ENCODE results near the gene SLC8A1. TPM values are rescaled to one million over a fixed set of nuclear protein-coding genes. Genes with fewer than 3 reads are reported as not detected.

SLC8A1 gene
- total RNA-seq, 2 experiments from 2014 or later: 1.9 to 2.3 TPM

DNA sequence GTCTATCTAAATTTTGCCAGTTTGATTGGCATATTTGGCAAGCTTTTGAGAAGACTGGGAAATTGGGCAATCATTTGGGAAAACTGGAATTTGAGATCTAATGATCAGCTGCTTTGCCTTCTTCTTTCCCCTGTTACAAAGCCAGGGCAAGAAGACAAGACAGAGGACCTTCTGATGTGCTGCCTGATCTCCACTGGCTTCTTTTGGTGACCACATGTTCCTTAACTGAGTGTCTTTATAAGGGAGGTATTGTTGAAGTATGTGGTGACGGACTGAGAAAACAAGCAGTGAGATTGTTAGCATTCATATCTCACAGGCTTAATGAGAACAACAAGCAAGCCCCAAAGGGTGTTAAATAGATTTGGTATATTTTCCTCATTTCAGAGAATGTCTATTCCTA, 175.8 kb downstream of the SLC8A1 start:
- H3K9me3 Mint-ChIP-seq (ENCODE audit: low read depth): no peaks in the 10 kb centered on the region
- H3K36me3 Mint-ChIP-seq (ENCODE audit: low read depth): no peaks in the 10 kb centered on the region
- CTCF ChIA-PET: interaction anchor here (0.6 kb wide), 1 partner anchor 101 kb away, joined by 4 read pairs; no protein-coding TSS in a partner anchor
- no peak overlapping the region for H3K27ac Mint-ChIP-seq
- H3K4me1 Mint-ChIP-seq: no peaks in the 10 kb centered on the region
- no peak for DNase-seq
- no peaks in the 10 kb centered on the region for H3K27me3 Mint-ChIP-seq
- intact Hi-C loops (cut with DNase I, micrococcal nuclease): no loop called here
- no peak overlapping the region for H3K4me3 Mint-ChIP-seq
- ATAC-seq: no peak
- POLR2A ChIA-PET: no interaction called here

DNA sequence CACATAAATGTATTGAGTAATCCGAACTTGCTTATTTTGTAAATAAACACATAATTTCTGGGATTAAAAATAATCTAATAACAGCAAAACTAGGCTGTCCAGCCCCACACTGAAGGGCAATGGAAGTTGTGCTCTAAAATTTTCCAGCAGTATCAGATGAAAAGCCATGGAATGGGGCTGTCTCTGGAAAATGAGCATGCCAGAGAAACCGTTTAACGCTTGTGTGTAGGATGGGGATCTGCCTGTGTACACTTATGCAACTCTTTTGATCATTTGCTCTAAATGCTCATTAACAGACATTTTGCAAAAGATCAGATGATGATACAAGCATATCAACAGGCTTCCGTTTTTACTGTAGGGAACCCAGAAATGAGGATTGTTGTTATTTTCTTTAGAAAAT, 177.6 kb downstream of the SLC8A1 start:
- no peak overlapping the region for H3K27ac Mint-ChIP-seq
- H3K36me3 Mint-ChIP-seq (ENCODE audit: low read depth): no peaks in the 10 kb centered on the region
- intact Hi-C loops (cut with DNase I, micrococcal nuclease): no loop called here
- DNase-seq (no peak), ATAC-seq (no peak)
- no peaks in the 10 kb centered on the region for H3K9me3 Mint-ChIP-seq (ENCODE audit: low read depth)
- no peaks in the 10 kb centered on the region for H3K27me3 Mint-ChIP-seq
- ChIA-PET CTCF (no interaction called here), POLR2A (no interaction called here)
- no peaks in the 10 kb centered on the region for H3K4me1 Mint-ChIP-seq
- H3K4me3 Mint-ChIP-seq: no peak overlapping the region

DNA sequence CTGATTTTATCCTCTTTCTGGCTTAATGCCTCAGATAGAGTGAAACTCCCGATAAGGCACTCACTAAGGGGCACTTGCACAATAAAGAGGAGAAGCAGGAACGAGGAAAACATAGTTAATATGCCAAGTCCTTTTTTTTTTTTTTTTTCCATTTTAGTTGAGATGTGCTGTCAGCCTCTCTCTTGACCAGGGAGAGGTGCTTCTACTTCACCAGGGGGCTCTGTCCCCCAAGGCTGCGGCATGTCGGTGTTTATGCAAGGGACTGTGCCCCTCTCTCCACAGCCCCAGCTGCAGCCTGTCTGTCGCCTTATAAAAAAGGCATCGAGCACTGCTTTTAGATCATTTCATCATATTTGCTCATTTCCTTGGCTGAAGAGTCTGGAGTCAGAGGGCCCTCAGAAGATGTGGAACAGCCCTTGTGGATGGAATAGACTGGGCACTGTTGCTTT, 178.1 kb downstream of the SLC8A1 start:
- DNase-seq: no peak
- intact Hi-C loops (cut with DNase I, micrococcal nuclease): no loop called here
- POLR2A ChIA-PET: no interaction called here
- no peak for ATAC-seq
- CTCF ChIA-PET: no interaction called here
- Mint-ChIP-seq H3K36me3 (ENCODE audit: low read depth) (no peaks in the 10 kb centered on the region), H3K9me3 (ENCODE audit: low read depth) (no peaks in the 10 kb centered on the region), H3K4me1 (no peaks in the 10 kb centered on the region), H3K4me3 (no peak overlapping the region), H3K27ac (no peak overlapping the region), H3K27me3 (no peaks in the 10 kb centered on the region)

DNA sequence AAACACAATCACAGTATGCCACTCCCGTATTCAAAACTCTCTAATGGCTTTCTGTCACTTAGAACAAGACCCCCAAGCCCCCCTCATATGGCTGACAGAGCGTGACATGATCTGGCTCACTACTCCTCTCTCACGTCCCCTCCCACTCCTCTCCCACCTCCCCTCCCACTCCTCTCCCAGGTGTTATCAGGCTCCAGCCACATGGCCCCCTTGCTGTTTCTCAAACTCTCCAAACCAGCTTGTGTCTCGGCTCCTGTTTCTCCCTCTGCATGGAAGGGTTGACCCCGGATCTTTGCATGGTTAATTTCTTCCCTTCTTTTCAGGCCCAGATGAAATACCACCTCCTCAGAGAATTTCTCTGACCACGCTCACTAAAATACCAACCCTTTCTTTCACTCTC, 180.8 kb downstream of the SLC8A1 start:
- no peaks in the 10 kb centered on the region for H3K36me3 Mint-ChIP-seq (ENCODE audit: low read depth)
- intact Hi-C loops (cut with DNase I, micrococcal nuclease): no loop called here
- no peaks in the 10 kb centered on the region for H3K27me3 Mint-ChIP-seq
- ChIA-PET POLR2A (no interaction called here), CTCF (interaction anchor here (0.7 kb wide), 1 partner anchor 109 kb away, joined by 3 read pairs; no protein-coding TSS in a partner anchor)
- H3K4me3 Mint-ChIP-seq: no peak overlapping the region
- no peaks in the 10 kb centered on the region for H3K9me3 Mint-ChIP-seq (ENCODE audit: low read depth)
- no peak overlapping the region for H3K27ac Mint-ChIP-seq
- no peaks in the 10 kb centered on the region for H3K4me1 Mint-ChIP-seq
- DNase-seq: no peak
- ATAC-seq: no peak

DNA sequence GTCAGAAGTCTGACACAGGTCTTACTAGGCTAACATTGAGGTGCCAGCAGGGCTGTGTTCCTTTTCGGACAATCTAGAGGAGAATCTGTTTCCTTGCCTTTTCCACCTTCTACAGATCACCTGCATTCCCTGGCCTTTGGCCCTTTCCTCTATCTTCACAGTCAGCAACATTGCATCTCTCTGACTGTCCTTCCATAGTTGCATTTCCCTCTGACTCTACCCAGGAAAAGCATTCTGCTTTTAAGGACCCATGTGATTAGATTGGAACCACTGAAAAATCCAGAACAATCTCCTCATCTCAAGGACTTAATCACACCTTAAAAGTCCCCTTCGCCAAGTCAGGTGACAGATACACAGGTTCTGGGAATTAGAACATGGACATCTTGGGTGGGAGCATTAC, 181.5 kb downstream of the SLC8A1 start:
- Mint-ChIP-seq H3K9me3 (ENCODE audit: low read depth) (no peaks in the 10 kb centered on the region), H3K27me3 (no peaks in the 10 kb centered on the region), H3K36me3 (ENCODE audit: low read depth) (no peaks in the 10 kb centered on the region), H3K27ac (no peak overlapping the region), H3K4me3 (no peak overlapping the region), H3K4me1 (no peaks in the 10 kb centered on the region)
- intact Hi-C loops (cut with DNase I, micrococcal nuclease): no loop called here
- ChIA-PET CTCF (no interaction called here), POLR2A (no interaction called here)
- DNase-seq: no peak
- ATAC-seq: no peak

DNA sequence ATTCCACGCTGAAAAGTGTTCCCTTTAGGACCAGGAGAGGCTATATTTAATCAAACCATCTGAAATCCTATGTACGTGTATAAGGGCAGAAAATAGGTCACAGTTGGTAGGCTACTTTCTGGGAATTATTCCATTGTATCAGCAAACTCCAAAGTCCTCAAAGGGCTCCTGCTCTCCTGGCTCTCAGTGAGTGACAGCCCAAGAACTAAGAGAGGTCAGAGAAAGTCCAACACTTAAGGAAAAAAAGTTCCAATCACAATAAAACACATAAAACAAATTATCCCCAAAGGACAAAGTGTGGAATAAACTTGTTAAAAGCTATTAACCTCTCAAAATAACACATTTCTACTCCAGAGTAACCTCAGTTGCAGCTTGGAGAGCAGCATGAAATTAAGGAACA, 183.3 kb downstream of the SLC8A1 start:
- intact Hi-C loops (cut with DNase I, micrococcal nuclease): no loop called here
- no peak overlapping the region for H3K27ac Mint-ChIP-seq
- no peaks in the 10 kb centered on the region for H3K36me3 Mint-ChIP-seq (ENCODE audit: low read depth)
- ChIA-PET CTCF (no interaction called here), POLR2A (no interaction called here)
- DNase-seq: no peak
- no peaks in the 10 kb centered on the region for H3K9me3 Mint-ChIP-seq (ENCODE audit: low read depth)
- no peak overlapping the region for H3K4me3 Mint-ChIP-seq
- no peak for ATAC-seq
- H3K4me1 Mint-ChIP-seq: no peaks in the 10 kb centered on the region
- no peaks in the 10 kb centered on the region for H3K27me3 Mint-ChIP-seq

DNA sequence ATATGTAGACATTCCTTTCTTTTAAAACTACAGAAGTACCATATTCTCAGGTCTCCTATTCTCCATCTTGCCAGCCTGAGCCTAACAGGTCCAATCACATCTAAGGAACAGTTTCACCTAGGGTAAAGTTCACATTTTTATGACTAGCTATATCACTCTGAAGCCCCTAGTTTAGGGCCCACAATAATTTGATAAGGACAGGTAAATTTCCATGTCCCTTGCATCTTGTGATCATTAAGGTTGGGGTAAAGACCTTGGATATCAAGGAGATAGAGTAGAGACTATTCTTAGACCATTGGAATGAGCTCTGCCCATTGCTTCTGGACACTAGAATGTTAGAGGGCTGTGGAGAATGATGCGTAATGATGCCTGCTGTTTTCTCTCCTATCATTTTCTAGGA, 185.7 kb downstream of the SLC8A1 start:
- DNase-seq (no peak), ATAC-seq (no peak)
- no peak overlapping the region for H3K27ac Mint-ChIP-seq
- intact Hi-C loops (cut with DNase I, micrococcal nuclease): no loop called here
- ChIA-PET CTCF (no interaction called here), POLR2A (no interaction called here)
- H3K4me3 Mint-ChIP-seq: no peak overlapping the region
- no peaks in the 10 kb centered on the region for H3K36me3 Mint-ChIP-seq (ENCODE audit: low read depth)
- H3K27me3 Mint-ChIP-seq: no peaks in the 10 kb centered on the region
- no peaks in the 10 kb centered on the region for H3K4me1 Mint-ChIP-seq
- no peaks in the 10 kb centered on the region for H3K9me3 Mint-ChIP-seq (ENCODE audit: low read depth)

DNA sequence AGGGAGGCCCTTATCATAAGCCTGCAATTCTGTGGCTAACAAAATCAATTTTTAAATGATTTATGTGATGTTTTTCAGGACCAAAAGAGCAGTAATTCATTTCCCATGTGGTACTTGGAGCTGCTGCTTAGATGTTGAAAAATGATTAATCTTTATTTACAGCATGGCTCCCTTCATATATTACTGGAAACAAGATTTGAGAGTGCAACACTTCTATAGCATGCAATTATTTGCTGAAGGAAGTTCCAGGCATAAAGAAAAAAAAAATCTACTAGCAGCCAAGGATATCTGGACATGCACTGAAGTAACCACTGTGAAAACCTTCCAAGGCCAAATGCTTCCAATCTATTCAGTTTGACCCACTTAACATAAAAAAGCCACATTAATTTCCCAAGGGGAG, 186.3 kb downstream of the SLC8A1 start:
- Mint-ChIP-seq H3K27me3 (no peaks in the 10 kb centered on the region), H3K9me3 (ENCODE audit: low read depth) (no peaks in the 10 kb centered on the region), H3K4me3 (no peak overlapping the region), H3K27ac (no peak overlapping the region), H3K36me3 (ENCODE audit: low read depth) (no peaks in the 10 kb centered on the region), H3K4me1 (no peaks in the 10 kb centered on the region)
- intact Hi-C loops (cut with DNase I, micrococcal nuclease): no loop called here
- ChIA-PET POLR2A (no interaction called here), CTCF (no interaction called here)
- no peak for ATAC-seq
- no peak for DNase-seq

DNA sequence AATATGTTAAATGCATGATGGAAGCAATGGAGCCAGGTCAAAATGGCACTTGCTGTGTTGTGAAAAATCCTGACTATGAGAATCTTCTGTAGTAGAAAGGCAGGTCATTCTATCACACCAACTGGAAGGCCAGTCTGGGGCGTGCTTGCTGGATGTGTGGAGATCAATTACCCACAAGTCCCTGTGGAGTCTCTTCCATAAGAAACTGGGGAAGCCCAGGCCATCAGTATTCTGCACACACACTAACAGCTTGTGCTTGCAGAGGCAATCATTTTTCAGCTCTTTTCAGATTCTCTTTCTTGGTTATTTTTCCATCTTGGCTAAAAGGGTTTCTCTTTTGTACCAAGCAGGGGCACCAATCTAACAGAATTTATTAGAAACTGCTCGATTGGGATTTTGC, 190.8 kb downstream of the SLC8A1 start:
- ChIA-PET CTCF (no interaction called here), POLR2A (no interaction called here)
- H3K27me3 Mint-ChIP-seq: no peaks in the 10 kb centered on the region
- H3K27ac Mint-ChIP-seq: no peak overlapping the region
- peaks cover 2% of the 10 kb centered on the region for H3K4me1 Mint-ChIP-seq
- DNase-seq (no peak), ATAC-seq (no peak)
- H3K36me3 Mint-ChIP-seq (ENCODE audit: low read depth): no peaks in the 10 kb centered on the region
- H3K4me3 Mint-ChIP-seq: no peak overlapping the region
- no peaks in the 10 kb centered on the region for H3K9me3 Mint-ChIP-seq (ENCODE audit: low read depth)
- intact Hi-C loops (cut with DNase I, micrococcal nuclease): no loop called here

DNA sequence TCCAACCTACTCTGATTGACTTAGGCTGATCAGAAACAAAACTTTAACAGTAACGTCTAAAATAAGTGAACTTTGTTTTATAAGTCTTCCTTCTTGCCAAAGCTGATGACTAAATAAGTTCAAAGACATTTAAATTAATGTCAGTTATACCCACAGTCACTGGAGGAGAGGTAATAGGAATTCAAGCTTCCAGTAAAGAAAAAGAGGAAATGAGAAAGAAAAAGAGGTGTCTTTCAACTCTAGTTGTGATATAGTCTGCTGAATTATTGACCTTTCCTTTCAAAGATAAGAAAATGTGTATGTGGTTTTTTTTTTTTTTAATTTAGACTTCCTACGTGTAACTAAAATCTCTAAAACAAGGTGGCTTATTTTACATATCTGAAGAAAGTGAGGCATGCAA, 191.5 kb downstream of the SLC8A1 start:
- Mint-ChIP-seq H3K27me3 (no peaks in the 10 kb centered on the region), H3K4me1 (peaks cover 2% of the 10 kb centered on the region), H3K36me3 (ENCODE audit: low read depth) (no peaks in the 10 kb centered on the region), H3K27ac (no peak overlapping the region), H3K4me3 (no peak overlapping the region), H3K9me3 (ENCODE audit: low read depth) (no peaks in the 10 kb centered on the region)
- DNase-seq (no peak), ATAC-seq (no peak)
- intact Hi-C loops (cut with DNase I, micrococcal nuclease): no loop called here
- POLR2A ChIA-PET: no interaction called here
- CTCF ChIA-PET: no interaction called here

DNA sequence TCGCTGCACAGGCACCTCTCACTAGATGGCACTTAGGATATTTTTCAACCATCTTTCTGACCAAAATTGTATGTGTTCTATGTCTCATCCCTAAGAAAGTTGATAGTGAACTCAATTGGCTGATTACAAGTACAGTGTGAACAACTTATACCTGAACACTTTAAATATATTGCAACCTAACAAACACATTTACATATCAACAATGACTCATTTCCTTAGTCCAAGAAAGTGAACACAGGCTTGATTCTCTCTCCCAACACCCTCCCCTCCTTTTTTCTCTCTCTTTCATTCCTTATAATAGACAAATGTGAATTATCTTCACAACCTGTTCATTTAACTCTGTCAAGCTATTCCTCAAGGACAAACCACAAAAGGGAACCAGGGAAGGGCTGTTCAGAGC, 192.0 kb downstream of the SLC8A1 start:
- ATAC-seq: no peak
- ChIA-PET CTCF (no interaction called here), POLR2A (no interaction called here)
- Mint-ChIP-seq H3K4me3 (no peak overlapping the region), H3K36me3 (ENCODE audit: low read depth) (no peaks in the 10 kb centered on the region), H3K27me3 (no peaks in the 10 kb centered on the region), H3K9me3 (ENCODE audit: low read depth) (no peaks in the 10 kb centered on the region), H3K27ac (no peak overlapping the region), H3K4me1 (peaks cover 2% of the 10 kb centered on the region)
- no peak for DNase-seq
- intact Hi-C loops (cut with DNase I, micrococcal nuclease): no loop called here

DNA sequence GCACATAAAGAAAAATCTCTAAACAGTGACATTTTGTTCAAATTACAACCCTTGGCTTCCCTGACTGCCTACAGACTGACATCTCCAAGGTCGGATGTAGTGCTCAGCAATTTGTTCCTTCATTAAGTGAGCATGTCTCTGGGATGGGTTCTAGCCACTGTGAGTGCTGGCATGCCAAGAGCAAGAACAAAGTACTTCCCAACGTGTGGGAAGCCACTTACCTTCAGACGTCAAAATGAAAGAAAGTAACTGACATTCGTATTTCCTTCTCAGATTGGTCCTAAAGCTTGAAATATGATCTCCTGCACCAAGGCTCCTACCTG, 193.8 kb downstream of the SLC8A1 start:
- CTCF ChIA-PET: interaction anchor here (0.6 kb wide), 2 partner anchors 136 to 1550 kb away, joined by 3 to 4 read pairs; no protein-coding TSS in a partner anchor
- no peaks in the 10 kb centered on the region for H3K9me3 Mint-ChIP-seq (ENCODE audit: low read depth)
- POLR2A ChIA-PET: no interaction called here
- ATAC-seq (no peak), DNase-seq (no peak)
- H3K36me3 Mint-ChIP-seq (ENCODE audit: low read depth): no peaks in the 10 kb centered on the region
- H3K4me3 Mint-ChIP-seq: no peak overlapping the region
- intact Hi-C loops (cut with DNase I, micrococcal nuclease): no loop called here
- no peak overlapping the region for H3K27ac Mint-ChIP-seq
- no peaks in the 10 kb centered on the region for H3K27me3 Mint-ChIP-seq
- peaks cover 2% of the 10 kb centered on the region for H3K4me1 Mint-ChIP-seq

DNA sequence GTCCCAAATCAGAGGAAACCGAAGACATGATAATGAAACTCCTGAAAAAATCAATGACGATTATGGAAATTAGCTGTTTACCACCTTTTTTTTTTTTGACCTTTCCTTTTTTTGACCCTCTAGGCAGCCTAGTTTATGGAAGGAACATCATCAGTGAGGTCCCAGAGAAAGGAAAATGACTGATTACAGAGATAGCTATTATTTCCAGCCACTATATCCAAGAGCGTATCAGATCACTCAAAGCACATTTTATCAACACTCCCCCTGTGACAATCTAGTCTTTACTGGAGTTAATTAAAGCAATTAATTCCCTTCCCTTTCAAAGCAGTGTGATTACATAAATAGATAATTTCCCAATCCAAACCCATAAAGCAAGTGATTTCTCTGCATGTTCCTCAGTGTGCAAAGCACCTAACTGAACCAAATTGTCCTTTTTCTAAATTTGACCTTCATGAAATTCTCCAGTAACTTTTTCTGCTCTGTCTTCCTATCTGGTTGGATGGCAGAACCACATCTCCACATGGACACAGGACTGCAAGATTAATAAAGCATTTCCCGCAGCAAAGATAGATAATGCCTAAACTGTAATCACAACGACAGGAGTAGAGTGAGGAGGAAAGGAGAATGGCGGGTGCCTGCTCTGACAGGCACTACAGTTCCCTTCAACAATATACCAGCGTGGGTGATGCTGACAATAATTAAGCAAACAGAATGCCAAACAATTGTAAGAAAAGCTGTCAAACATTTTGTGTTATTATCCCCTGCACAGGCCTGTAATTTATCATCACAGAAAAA, 194.4 kb downstream of the SLC8A1 start:
- ChIA-PET POLR2A (no interaction called here), CTCF (interaction anchor here (0.6 kb wide), 2 partner anchors 136 to 1551 kb away, joined by 3 to 4 read pairs; no protein-coding TSS in a partner anchor)
- H3K9me3 Mint-ChIP-seq (ENCODE audit: low read depth): no peaks in the 10 kb centered on the region

More for the DNA sequence above, 194.4 kb downstream of the SLC8A1 start:
- Mint-ChIP-seq H3K4me1 (peaks cover 2% of the 10 kb centered on the region), H3K27ac (no peak overlapping the region), H3K27me3 (no peaks in the 10 kb centered on the region), H3K36me3 (ENCODE audit: low read depth) (no peaks in the 10 kb centered on the region), H3K4me3 (no peak overlapping the region)
- ATAC-seq: no peak
- no peak for DNase-seq
- intact Hi-C loops (cut with DNase I, micrococcal nuclease): no loop called here

Data from activated CD4-positive, alpha-beta T cell treated with anti-CD3 and anti-CD28 coated beads for 36 hours (primary cell).